T-helper 1 cell treated with Interleukin-12 subunit alpha and Interleukin-12 subunit beta and Interleukin-4 antibody, amounts not matched to agents 30 ng/mL and 1 ng/mL, for 36 hours (primary cell): Measurements from ENCODE around the gene AFF4. TPM values are rescaled to one million over a fixed set of nuclear protein-coding genes. Genes with fewer than 3 reads are reported as not detected.
"Not testable (repeated sequence)": the region's sequence is repeated elsewhere in the genome, so short reads cannot be mapped to it uniquely, and the experiment has no call there.

Experiments used
- intact Hi-C: fragments of 100-400 bp; cut with micrococcal nuclease; formaldehyde crosslinking; loops from one replicate; pipeline ENCODE4 v1.15.1; 2024
- total RNA-seq: library from RNA; stranded (reverse); gene quantifications from 2 replicates; pipeline ENCODE4 v1.2.3, GENCODE V29; 2022

Gene AFF4
- total RNA-seq, 1 donor from 2014 or later, result 46.9 TPM

- intact Hi-C loops, result loop anchor here (1.0 to 10.0 kb wide), 14 partner anchors 36 to 1891 kb away; partner anchors contain the start of genes AFF4, C5orf15, DDX46 and FNIP1
These were observed 97.6 kb downstream of the AFF4 start for GRCh38 chr5:132865668-132866341.

GRCh38 chr5:132860742-132861141, 102.7 kb downstream of the AFF4 start:
- intact Hi-C loops, result loop anchor here (10.0 kb wide), 1 partner anchor 1104 kb away; the partner anchor contains the start of gene C5orf15

- intact Hi-C loops, result loop anchor here (10.0 kb wide), 1 partner anchor 1105 kb away; the partner anchor contains the start of gene C5orf15
These were observed 103.5 kb downstream of the AFF4 start for GRCh38 chr5:132859889-132860437.

- intact Hi-C loops, result no loop called here
These were observed 107.4 kb downstream of the AFF4 start for GRCh38 chr5:132856011-132856410.

- intact Hi-C loops, result not testable (repeated sequence)
These were observed 108.4 kb downstream of the AFF4 start for GRCh38 chr5:132854992-132855391.

- intact Hi-C loops, result no loop called here
These were observed 109.1 kb downstream of the AFF4 start for GRCh38 chr5:132854301-132854700.

GRCh38 chr5:132853790-132854189, 109.6 kb downstream of the AFF4 start:
- intact Hi-C loops, result no loop called here

- intact Hi-C loops, result no loop called here
These were observed 110.1 kb downstream of the AFF4 start for GRCh38 chr5:132853323-132853722.

GRCh38 chr5:132850066-132850465, 113.4 kb downstream of the AFF4 start:
- intact Hi-C loops, result no loop called here

- intact Hi-C loops, result no loop called here
These were observed 114.1 kb downstream of the AFF4 start for GRCh38 chr5:132849347-132849746.

GRCh38 chr5:132848270-132848669, 115.2 kb downstream of the AFF4 start:
- intact Hi-C loops, result no loop called here

GRCh38 chr5:132841305-132841704, 122.1 kb downstream of the AFF4 start:
- intact Hi-C loops, result no loop called here

GRCh38 chr5:132840896-132841295, 122.5 kb downstream of the AFF4 start:
- intact Hi-C loops, result no loop called here

GRCh38 chr5:132840313-132840712, 123.1 kb downstream of the AFF4 start:
- intact Hi-C loops, result no loop called here

- intact Hi-C loops, result no loop called here
These were observed 123.8 kb downstream of the AFF4 start for GRCh38 chr5:132839426-132840301.

GRCh38 chr5:132838516-132839282, 124.7 kb downstream of the AFF4 start:
- intact Hi-C loops, result no loop called here

GRCh38 chr5:132837868-132838267, 125.6 kb downstream of the AFF4 start:
- intact Hi-C loops, result no loop called here

GRCh38 chr5:132836852-132837251, 126.6 kb downstream of the AFF4 start:
- intact Hi-C loops, result no loop called here

- intact Hi-C loops, result no loop called here
These were observed 129.4 kb downstream of the AFF4 start for GRCh38 chr5:132834057-132834456.

GRCh38 chr5:132832612-132833011, 130.8 kb downstream of the AFF4 start:
- intact Hi-C loops, result no loop called here
